ENCODE measurements around the gene CTNNA2.

CTNNA2 gene

DNA sequence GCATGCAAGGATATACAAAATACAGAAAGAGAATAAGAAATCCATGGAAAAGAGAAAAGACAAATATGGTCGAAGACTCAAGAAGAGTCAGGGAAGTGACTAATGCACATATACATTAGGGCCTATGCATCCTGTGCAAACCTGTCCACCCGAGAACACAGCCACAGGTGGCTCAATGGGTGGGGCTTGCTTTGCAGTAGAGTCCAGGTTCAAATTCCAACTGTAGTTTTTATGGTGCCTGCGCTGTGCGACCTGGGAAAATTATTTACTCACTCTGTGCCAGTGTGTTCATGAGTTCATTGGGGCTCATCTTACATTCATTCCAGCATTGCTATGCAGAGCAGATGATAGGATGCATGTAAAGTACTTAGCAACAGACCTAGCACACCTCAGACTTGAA is 244.7 kb downstream of the CTNNA2 start:
- Histone ChIP-seq H3K27me3 (ENCODE audit: control insufficient read depth, insufficient read depth, low read length) (no peaks in the 10 kb centered on the region), H3K4me2 (ENCODE audit: low read length) (no peak overlapping the region), H3K36me3 (ENCODE audit: control insufficient read depth, insufficient read depth, low read length) (no peaks in the 10 kb centered on the region), H3K4me3 (ENCODE audit: low read depth, low read length) (no peak overlapping the region), H3K4me1 (no peaks in the 10 kb centered on the region), H3K79me2 (no peaks in the 10 kb centered on the region), H3K27ac (no peak overlapping the region), H2AFZ (no peak overlapping the region), H3K9ac (no peak overlapping the region), H3K9me3 (ENCODE audit: control insufficient read depth, low read length) (no peaks in the 10 kb centered on the region)
- TF ChIP-seq, protein P1, sequence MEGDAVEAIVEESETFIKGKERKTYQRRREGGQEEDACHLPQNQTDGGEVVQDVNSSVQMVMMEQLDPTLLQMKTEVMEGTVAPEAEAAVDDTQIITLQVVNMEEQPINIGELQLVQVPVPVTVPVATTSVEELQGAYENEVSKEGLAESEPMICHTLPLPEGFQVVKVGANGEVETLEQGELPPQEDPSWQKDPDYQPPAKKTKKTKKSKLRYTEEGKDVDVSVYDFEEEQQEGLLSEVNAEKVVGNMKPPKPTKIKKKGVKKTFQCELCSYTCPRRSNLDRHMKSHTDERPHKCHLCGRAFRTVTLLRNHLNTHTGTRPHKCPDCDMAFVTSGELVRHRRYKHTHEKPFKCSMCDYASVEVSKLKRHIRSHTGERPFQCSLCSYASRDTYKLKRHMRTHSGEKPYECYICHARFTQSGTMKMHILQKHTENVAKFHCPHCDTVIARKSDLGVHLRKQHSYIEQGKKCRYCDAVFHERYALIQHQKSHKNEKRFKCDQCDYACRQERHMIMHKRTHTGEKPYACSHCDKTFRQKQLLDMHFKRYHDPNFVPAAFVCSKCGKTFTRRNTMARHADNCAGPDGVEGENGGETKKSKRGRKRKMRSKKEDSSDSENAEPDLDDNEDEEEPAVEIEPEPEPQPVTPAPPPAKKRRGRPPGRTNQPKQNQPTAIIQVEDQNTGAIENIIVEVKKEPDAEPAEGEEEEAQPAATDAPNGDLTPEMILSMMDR (IDR thresholded peaks at IDR 0.05), result no peak

GRCh38 chr2:79758042-79758441 is 245.2 kb downstream of the CTNNA2 start:
- no peaks in the 10 kb centered on the region for H3K4me1 ChIP-seq
- H3K36me3 ChIP-seq (ENCODE audit: control insufficient read depth, insufficient read depth, low read length), result no peaks in the 10 kb centered on the region
- no peaks in the 10 kb centered on the region for H3K27me3 ChIP-seq (ENCODE audit: control insufficient read depth, insufficient read depth, low read length)
- H2AFZ ChIP-seq, result no peak overlapping the region
- H3K79me2 ChIP-seq, result no peaks in the 10 kb centered on the region
- no peaks in the 10 kb centered on the region for H3K9me3 ChIP-seq (ENCODE audit: control insufficient read depth, low read length)
- no peak overlapping the region for H3K9ac ChIP-seq
- H3K27ac ChIP-seq, result no peak overlapping the region
- H3K4me2 ChIP-seq (ENCODE audit: low read length), result no peak overlapping the region
- H3K4me3 ChIP-seq (ENCODE audit: low read depth, low read length), result no peak overlapping the region
- TF ChIP-seq, protein P1 (IDR thresholded peaks at IDR 0.05), result no peak

DNA sequence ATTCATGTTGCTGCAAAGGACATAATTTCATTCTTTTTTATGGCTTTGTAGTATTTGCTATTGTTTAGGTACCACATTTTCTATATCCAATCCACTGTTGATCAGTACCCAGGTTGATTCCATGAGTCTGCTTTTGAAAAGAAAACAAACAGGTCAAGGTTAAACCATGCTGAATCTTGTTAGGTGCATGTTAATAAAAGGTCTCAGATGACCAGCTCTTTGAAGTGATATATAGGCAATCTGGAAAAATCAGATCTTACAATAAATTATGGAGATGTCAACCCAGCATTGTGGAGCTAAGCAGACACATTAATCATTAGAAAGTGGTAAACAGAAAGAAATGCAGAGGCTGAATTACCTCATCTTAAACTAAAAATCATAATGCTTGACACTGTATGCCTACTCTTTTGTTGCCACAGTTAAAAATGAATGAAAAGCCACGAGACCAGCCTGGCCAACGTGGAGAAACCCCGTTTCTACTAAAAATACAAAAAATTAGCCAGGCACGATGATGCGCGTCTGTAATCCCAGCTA is 246.0 kb downstream of the CTNNA2 start:
- Histone ChIP-seq H3K9ac (no peak overlapping the region), H3K4me3 (ENCODE audit: low read depth, low read length) (no peak overlapping the region), H3K27me3 (ENCODE audit: control insufficient read depth, insufficient read depth, low read length) (no peaks in the 10 kb centered on the region), H2AFZ (no peak overlapping the region), H3K27ac (no peak overlapping the region), H3K9me3 (ENCODE audit: control insufficient read depth, low read length) (no peaks in the 10 kb centered on the region), H3K36me3 (ENCODE audit: control insufficient read depth, insufficient read depth, low read length) (no peaks in the 10 kb centered on the region), H3K4me2 (ENCODE audit: low read length) (no peak overlapping the region), H3K79me2 (no peaks in the 10 kb centered on the region), H3K4me1 (no peaks in the 10 kb centered on the region)
- TF ChIP-seq, protein P1 (IDR thresholded peaks at IDR 0.05), result no peak

- Histone ChIP-seq H3K9ac (no peak overlapping the region), H3K27me3 (ENCODE audit: control insufficient read depth, insufficient read depth, low read length) (no peaks in the 10 kb centered on the region), H3K27ac (no peak overlapping the region)
Measured at GRCh38 chr2:79770926-79771325, 258.1 kb downstream of the CTNNA2 start.

DNA sequence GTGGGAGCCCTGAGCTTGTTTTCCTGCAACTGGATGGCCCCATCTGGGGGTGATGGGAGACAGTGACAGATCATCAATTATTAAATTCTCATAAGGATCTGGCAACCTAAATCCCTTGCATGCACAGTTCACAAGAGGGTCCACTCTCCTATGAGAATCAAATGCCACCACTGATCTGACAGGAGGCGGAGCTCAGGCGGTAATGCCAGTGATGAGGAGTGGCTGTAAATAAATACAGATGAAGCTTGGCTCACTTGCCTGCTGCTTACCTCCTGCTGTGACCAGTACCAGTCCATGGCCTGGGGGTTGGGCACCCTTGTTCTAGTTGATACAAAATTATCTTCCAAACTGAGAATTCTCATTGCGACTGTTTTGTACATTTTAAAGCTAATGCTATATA is 258.6 kb downstream of the CTNNA2 start:
- TF ChIP-seq, protein P1 (IDR thresholded peaks at IDR 0.05), result no peak
- H3K4me1 ChIP-seq, result no peaks in the 10 kb centered on the region
- no peaks in the 10 kb centered on the region for H3K36me3 ChIP-seq (ENCODE audit: control insufficient read depth, insufficient read depth, low read length)
- H3K27me3 ChIP-seq (ENCODE audit: control insufficient read depth, insufficient read depth, low read length), result no peaks in the 10 kb centered on the region
- H2AFZ ChIP-seq, result no peak overlapping the region
- no peak overlapping the region for H3K4me3 ChIP-seq (ENCODE audit: low read depth, low read length)
- H3K79me2 ChIP-seq, result no peaks in the 10 kb centered on the region
- no peak overlapping the region for H3K27ac ChIP-seq
- H3K4me2 ChIP-seq (ENCODE audit: low read length), result no peak overlapping the region
- no peak overlapping the region for H3K9ac ChIP-seq
- no peaks in the 10 kb centered on the region for H3K9me3 ChIP-seq (ENCODE audit: control insufficient read depth, low read length)

More at GRCh38 chr2:79770926-79771325, 258.1 kb downstream of the CTNNA2 start:
- H3K9me3 ChIP-seq (ENCODE audit: control insufficient read depth, low read length), result no peaks in the 10 kb centered on the region
- H3K36me3 ChIP-seq (ENCODE audit: control insufficient read depth, insufficient read depth, low read length), result no peaks in the 10 kb centered on the region
- H3K79me2 ChIP-seq, result no peaks in the 10 kb centered on the region
- TF ChIP-seq, protein P1 (IDR thresholded peaks at IDR 0.05), result no peak
- H3K4me2 ChIP-seq (ENCODE audit: low read length), result no peak overlapping the region
- no peak overlapping the region for H2AFZ ChIP-seq
- H3K4me3 ChIP-seq (ENCODE audit: low read depth, low read length), result no peak overlapping the region
- no peaks in the 10 kb centered on the region for H3K4me1 ChIP-seq

Measured in parathyroid adenoma (tissue), 2 donors.